ENCODE results near the gene SLA2. TPM values are rescaled to one million over a fixed set of nuclear protein-coding genes. Genes with fewer than 3 reads are reported as not detected.
A peak's percentile ranks its signal among the peaks of the same experiment; 100 is the strongest.

Gene SLA2
- total and polyA plus RNA-seq, 2 of the 8 experiments (the other 6 are each of a cell fraction or from before 2014, with no cell fraction given), result 0.18 TPM; not detected in 1

GRCh38 chr20:36682311-36682710 is 36.3 kb upstream of the SLA2 start:
- peaks cover 0 to 5% (median 0%) of the 10 kb centered on the region in 4 experiments; a peak in 1 of 8 replicates for H3K36me3 ChIP-seq (ENCODE audit: control insufficient read depth in 2 of 4, insufficient read depth in 4 of 4, low read length in 3 of 4)
- no peaks in the 10 kb centered on the region for H3K23me2 ChIP-seq (ENCODE audit: low read depth, low read length)
- no peaks in the 10 kb centered on the region for H3K79me1 ChIP-seq (ENCODE audit: low read depth, low read length)
- H2BK20ac ChIP-seq (ENCODE audit: low read length), result no peak overlapping the region
- H4K8ac ChIP-seq (ENCODE audit: extremely low read depth, insufficient read depth, low read length), result no peak overlapping the region
- H3K79me2 ChIP-seq (ENCODE audit: control insufficient read depth in 1 of 2, insufficient read depth in 2 of 2, low read length in 2 of 2), result no peaks in the 10 kb centered on the region
- no peak overlapping the region for H3K4me3 ChIP-seq (ENCODE audit: extremely low read depth in 1 of 4, insufficient read depth in 2 of 4, low read depth in 3 of 4, low read length in 4 of 4)
- no peak overlapping the region for H2BK12ac ChIP-seq (ENCODE audit: low read depth, low read length)
- CTCF ChIA-PET (ENCODE audit: partially characterized antibody), result interaction anchor here (1.4 kb wide), 1 partner anchor 16 kb away, joined by 3 read pairs; no protein-coding TSS in a partner anchor
- no peak overlapping the region for H2AK5ac ChIP-seq (ENCODE audit: low read depth, low read length)
- H3K27ac ChIP-seq (ENCODE audit: low read depth, low read length), result no peak overlapping the region
- POLR2A ChIA-PET (ENCODE audit: partially characterized antibody), result no interaction called here
- no peak overlapping the region for H4K91ac ChIP-seq (replicated peaks; ENCODE audit: insufficient read length, low read length)
- no peak overlapping the region for H3K4ac ChIP-seq (replicated peaks; ENCODE audit: insufficient read length, low read depth, low read length)
- no peak for TF ChIP-seq PHF8 (conservative IDR thresholded peaks at IDR 0.05; ENCODE audit: low read depth, low read length)
- no peak for TF ChIP-seq CHD2 (IDR thresholded peaks at IDR 0.05; ENCODE audit: low read length)
- TF ChIP-seq CREB1 (IDR thresholded peaks at IDR 0.05), result no peak
- TF ChIP-seq ATF2 (IDR thresholded peaks at IDR 0.05; ENCODE audit: low read length), result no peak
- TF ChIP-seq SP1 (IDR thresholded peaks at IDR 0.05; ENCODE audit: low read depth, low read length), result no peak
- TF ChIP-seq CTBP2 (IDR thresholded peaks at IDR 0.05; ENCODE audit: borderline replicate concordance, insufficient read depth, insufficient read length, low read length), result no peak
- no peak for TF ChIP-seq SRF (IDR thresholded peaks at IDR 0.05; ENCODE audit: low read depth, low read length)
- no peak for TF ChIP-seq SP2 (IDR thresholded peaks at IDR 0.05; ENCODE audit: low read length)
- TF ChIP-seq KDM4A (IDR thresholded peaks at IDR 0.05; ENCODE audit: low read depth, low read length, severe bottlenecking), result no peak
- TF ChIP-seq NRF1 (IDR thresholded peaks at IDR 0.05; ENCODE audit: low read depth, low read length), result no peak
- no peak for TF ChIP-seq TAF1 (IDR thresholded peaks at IDR 0.05; ENCODE audit: low read depth, low read length)
- no peak for TF ChIP-seq KDM1A (IDR thresholded peaks at IDR 0.05; ENCODE audit: borderline replicate concordance, low read length)
- TF ChIP-seq BRCA1 (IDR thresholded peaks at IDR 0.05; ENCODE audit: low read depth, low read length), result no peak
- H3K4me2 ChIP-seq (ENCODE audit: insufficient read depth in 1 of 2, low read depth in 2 of 2, low read length in 2 of 2), result no peak overlapping the region
- FAIRE-seq (peak; percentile 45), DNase-seq (ENCODE audit: low read depth in 1 of 2, low spot score in 2 of 2) (no peak)
- no peak overlapping the region for H3K18ac ChIP-seq (ENCODE audit: extremely low read depth, low read length)
- H2BK5ac ChIP-seq (ENCODE audit: low read depth, low read length), result no peak overlapping the region
- no peaks in the 10 kb centered on the region for H4K20me1 ChIP-seq (replicated peaks in 1 of 2; ENCODE audit: control insufficient read depth in 1 of 2, insufficient read depth in 2 of 2, low read length in 2 of 2)
- no peaks in the 10 kb centered on the region for H3K27me3 ChIP-seq (replicated peaks in 1 of 4; ENCODE audit: control insufficient read depth in 3 of 4, extremely low read depth in 1 of 4, insufficient read depth in 3 of 4, low read length in 3 of 4)
- no peak overlapping the region for H3K56ac ChIP-seq (replicated peaks; ENCODE audit: insufficient read length, low read depth, low read length)
- no peak overlapping the region for H3K23ac ChIP-seq (ENCODE audit: insufficient read length)
- no peak overlapping the region for H3K14ac ChIP-seq (ENCODE audit: insufficient read length)
- peaks cover 0 to 5% (median 1%) of the 10 kb centered on the region in 4 experiments; a peak in 2 of 7 replicates for H3K4me1 ChIP-seq (replicated peaks in 1 of 4; ENCODE audit: control insufficient read depth in 3 of 4, insufficient read depth in 4 of 4, low read length in 3 of 4)
- H2BK120ac ChIP-seq (replicated peaks; ENCODE audit: low read depth, low read length), result no peak overlapping the region
- no peak overlapping the region for H4K5ac ChIP-seq (ENCODE audit: insufficient read length, low read depth, low read length)
- no peak overlapping the region for H2BK15ac ChIP-seq (ENCODE audit: low read length)
- H2AFZ ChIP-seq (ENCODE audit: low read length), result no peak overlapping the region
- WGBS, 2 experiments (ENCODE audit: extremely low coverage in 1 of 2, insufficient coverage in 1 of 2, insufficient read length in 1 of 2, insufficient replicate concordance in 2 of 2, low coverage in 1 of 2, low lambda C conversion rate in 2 of 2, missing lambda C conversion rate in 1 of 2), result 90% methylated on average over 1 of the region's 1 CpG; no CpG with 5 or more reads in 1 of the 2 experiments
- no peaks in the 10 kb centered on the region for H3K9me3 ChIP-seq (ENCODE audit: insufficient read depth in 2 of 2, low read depth in 1 of 2, low read length in 1 of 2)
- no peak overlapping the region for H3K9ac ChIP-seq (replicated peaks in 1 of 4; ENCODE audit: extremely low read depth in 1 of 4, low read depth in 3 of 4, low read length in 3 of 4)
